ENCODE measurements around the gene ARHGEF1.

DNA sequence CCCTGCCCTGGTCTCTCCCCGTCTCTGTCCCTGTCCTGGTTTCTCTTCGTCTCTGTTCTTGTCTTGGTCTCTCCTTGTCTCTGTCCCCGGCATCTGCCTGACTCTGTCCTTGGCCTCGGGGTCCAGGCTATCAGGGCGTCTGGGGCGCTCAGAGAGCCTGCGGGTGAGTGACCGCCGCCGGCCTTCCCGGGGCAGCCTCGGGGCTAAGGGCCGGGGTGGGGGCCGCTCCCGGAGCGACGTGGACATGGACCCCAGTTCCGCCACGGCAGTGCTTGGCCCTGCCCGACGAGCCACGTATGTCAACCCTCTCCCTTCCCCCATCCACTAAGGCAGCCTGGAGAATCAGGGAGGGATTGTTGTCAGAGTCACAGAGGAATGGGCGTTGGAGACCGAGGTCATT is 14.8 kb downstream of the ARHGEF1 start:
- TF ChIP-seq, protein P1, sequence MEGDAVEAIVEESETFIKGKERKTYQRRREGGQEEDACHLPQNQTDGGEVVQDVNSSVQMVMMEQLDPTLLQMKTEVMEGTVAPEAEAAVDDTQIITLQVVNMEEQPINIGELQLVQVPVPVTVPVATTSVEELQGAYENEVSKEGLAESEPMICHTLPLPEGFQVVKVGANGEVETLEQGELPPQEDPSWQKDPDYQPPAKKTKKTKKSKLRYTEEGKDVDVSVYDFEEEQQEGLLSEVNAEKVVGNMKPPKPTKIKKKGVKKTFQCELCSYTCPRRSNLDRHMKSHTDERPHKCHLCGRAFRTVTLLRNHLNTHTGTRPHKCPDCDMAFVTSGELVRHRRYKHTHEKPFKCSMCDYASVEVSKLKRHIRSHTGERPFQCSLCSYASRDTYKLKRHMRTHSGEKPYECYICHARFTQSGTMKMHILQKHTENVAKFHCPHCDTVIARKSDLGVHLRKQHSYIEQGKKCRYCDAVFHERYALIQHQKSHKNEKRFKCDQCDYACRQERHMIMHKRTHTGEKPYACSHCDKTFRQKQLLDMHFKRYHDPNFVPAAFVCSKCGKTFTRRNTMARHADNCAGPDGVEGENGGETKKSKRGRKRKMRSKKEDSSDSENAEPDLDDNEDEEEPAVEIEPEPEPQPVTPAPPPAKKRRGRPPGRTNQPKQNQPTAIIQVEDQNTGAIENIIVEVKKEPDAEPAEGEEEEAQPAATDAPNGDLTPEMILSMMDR (IDR thresholded peaks at IDR 0.05; ENCODE audit: insufficient read depth, low read depth, low read length), result no peak
- no peak for TF ChIP-seq EZH2 (IDR thresholded peaks at IDR 0.05; ENCODE audit: insufficient read depth, low read length)

Measured in astrocyte (in vitro differentiated cells and primary cell).